ENCODE measurements around the gene AEBP1.

The AEBP1 gene

DNA sequence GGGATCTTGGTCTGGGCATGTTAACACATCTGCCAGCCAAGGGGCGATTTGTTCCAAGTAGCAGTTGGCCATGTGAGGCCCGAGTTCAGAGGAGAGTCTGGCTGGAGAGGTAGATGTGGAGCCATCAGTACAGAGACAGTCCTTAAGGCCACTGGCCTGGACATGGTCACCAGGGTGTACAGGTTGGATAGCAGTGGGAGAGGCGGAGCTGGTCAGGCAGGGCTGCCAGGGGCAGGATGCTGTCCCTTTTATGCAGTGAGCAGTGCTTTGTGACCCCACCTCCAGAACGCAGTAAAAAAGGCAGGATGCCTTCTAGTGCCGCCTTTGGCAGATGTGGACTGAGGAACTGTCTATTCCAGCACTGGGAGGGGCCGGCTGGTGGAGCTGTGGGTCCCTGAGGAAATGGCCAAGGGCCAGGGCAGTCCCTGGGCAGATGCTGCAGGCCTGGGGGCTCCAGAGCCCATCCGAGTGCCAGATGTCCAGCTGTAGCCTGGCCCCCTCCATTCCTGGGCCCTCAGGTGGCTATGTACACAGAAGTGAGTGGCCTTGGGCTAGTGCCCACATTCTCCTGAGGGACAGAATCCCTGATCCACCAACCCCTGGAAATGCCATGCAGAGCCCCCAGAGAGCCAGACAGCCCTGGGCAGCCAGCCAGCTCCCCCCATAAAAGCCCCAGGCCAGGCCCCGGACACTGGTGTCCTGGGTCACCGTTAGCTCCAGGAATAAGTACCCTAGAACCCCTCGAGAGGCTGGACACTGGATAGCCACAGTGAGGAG lies 54.1 kb downstream of the AEBP1 start:
- Histone ChIP-seq H3K79me2 (ENCODE audit: insufficient read depth, low read length) (no peaks in the 10 kb centered on the region), H3K9me3 (ENCODE audit: insufficient read depth, low read length, severe bottlenecking) (no peaks in the 10 kb centered on the region), H3K4me1 (ENCODE audit: insufficient read depth, low read length) (no peaks in the 10 kb centered on the region), H3K27me3 (ENCODE audit: insufficient read depth, low read length, poor library complexity) (no peaks in the 10 kb centered on the region), H3K4me3 (ENCODE audit: low read depth in 1 of 2, low read length in 2 of 2) (no peak overlapping the region), H4K20me1 (ENCODE audit: insufficient read depth, low read length) (no peaks in the 10 kb centered on the region; the same call in 1 of the 2 replicates), H2AFZ (ENCODE audit: low read depth, low read length) (no peak overlapping the region), H3K9ac (ENCODE audit: low read depth, low read length) (no peak overlapping the region), H3K4me2 (ENCODE audit: insufficient read depth, low read length) (no peak overlapping the region), H3K36me3 (ENCODE audit: insufficient read depth, low read length) (no peaks in the 10 kb centered on the region), H3K27ac (ENCODE audit: low read length) (no peak overlapping the region)
- no peak for TF ChIP-seq EZH2 (IDR thresholded peaks at IDR 0.05; ENCODE audit: borderline replicate concordance, low read depth, low read length, severe bottlenecking)
- TF ChIP-seq, protein P1, sequence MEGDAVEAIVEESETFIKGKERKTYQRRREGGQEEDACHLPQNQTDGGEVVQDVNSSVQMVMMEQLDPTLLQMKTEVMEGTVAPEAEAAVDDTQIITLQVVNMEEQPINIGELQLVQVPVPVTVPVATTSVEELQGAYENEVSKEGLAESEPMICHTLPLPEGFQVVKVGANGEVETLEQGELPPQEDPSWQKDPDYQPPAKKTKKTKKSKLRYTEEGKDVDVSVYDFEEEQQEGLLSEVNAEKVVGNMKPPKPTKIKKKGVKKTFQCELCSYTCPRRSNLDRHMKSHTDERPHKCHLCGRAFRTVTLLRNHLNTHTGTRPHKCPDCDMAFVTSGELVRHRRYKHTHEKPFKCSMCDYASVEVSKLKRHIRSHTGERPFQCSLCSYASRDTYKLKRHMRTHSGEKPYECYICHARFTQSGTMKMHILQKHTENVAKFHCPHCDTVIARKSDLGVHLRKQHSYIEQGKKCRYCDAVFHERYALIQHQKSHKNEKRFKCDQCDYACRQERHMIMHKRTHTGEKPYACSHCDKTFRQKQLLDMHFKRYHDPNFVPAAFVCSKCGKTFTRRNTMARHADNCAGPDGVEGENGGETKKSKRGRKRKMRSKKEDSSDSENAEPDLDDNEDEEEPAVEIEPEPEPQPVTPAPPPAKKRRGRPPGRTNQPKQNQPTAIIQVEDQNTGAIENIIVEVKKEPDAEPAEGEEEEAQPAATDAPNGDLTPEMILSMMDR (IDR thresholded peaks at IDR 0.05; ENCODE audit: borderline replicate concordance, extremely low read depth, low read length, poor library complexity, severe bottlenecking) = no peak
- ATAC-seq (ENCODE audit: insufficient read depth, low read depth) (no peak), DNase-seq (no peak)

DNA sequence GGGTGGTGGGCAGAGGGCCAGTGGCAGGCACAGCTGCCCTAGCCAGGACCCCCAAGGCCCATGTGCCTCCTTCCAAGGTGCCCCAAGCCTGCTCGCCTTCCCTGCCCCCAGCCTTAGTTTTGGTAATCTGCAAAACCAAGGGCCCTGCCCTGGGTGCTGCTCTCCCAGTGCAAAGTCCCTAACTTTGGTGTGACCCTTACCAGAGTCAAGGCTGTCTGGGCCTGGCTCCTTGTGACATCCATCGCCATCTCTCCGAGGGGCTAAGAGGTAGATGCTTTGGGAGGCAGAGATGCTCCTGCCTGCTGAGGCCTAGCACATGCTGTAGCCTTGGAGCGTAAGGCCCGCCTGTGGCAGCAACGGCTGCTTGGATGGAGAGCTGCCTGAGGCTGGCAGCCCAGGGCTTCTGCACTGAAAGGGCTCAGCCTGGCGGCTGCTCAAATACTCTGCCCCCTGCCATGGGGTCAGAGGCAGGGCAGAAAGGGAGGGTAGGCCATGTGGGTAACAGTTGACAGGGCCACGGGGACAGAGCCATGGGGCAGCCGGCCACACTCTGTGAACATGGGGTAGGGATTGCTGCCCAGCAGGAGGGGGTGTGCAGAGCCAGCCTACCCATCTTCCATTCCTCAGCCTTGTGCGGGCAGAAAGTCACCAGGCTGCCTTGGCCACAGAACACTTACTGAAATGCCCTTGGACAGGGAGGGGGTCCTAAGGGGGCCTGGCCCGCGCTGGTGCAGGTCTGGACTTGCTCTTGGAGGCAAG lies 54.9 kb downstream of the AEBP1 start:
- no peak for TF ChIP-seq EZH2 (IDR thresholded peaks at IDR 0.05; ENCODE audit: borderline replicate concordance, low read depth, low read length, severe bottlenecking)
- TF ChIP-seq, protein P1 (IDR thresholded peaks at IDR 0.05; ENCODE audit: borderline replicate concordance, extremely low read depth, low read length, poor library complexity, severe bottlenecking) = no peak
- no peak for ATAC-seq (ENCODE audit: insufficient read depth, low read depth)
- Histone ChIP-seq H2AFZ (ENCODE audit: low read depth, low read length) (no peak overlapping the region), H3K4me1 (ENCODE audit: insufficient read depth, low read length) (no peaks in the 10 kb centered on the region), H3K27ac (ENCODE audit: low read length) (no peak overlapping the region), H3K4me3 (ENCODE audit: low read depth in 1 of 2, low read length in 2 of 2) (no peak overlapping the region), H3K79me2 (ENCODE audit: insufficient read depth, low read length) (no peaks in the 10 kb centered on the region), H3K9ac (ENCODE audit: low read depth, low read length) (no peak overlapping the region), H3K36me3 (ENCODE audit: insufficient read depth, low read length) (no peaks in the 10 kb centered on the region), H3K4me2 (ENCODE audit: insufficient read depth, low read length) (no peak overlapping the region), H4K20me1 (ENCODE audit: insufficient read depth, low read length) (no peaks in the 10 kb centered on the region; the same call in 1 of the 2 replicates), H3K9me3 (ENCODE audit: insufficient read depth, low read length, severe bottlenecking) (no peaks in the 10 kb centered on the region), H3K27me3 (ENCODE audit: insufficient read depth, low read length, poor library complexity) (no peaks in the 10 kb centered on the region)
- no peak for DNase-seq

- no peak for DNase-seq
- no peak overlapping the region for H3K4me3 ChIP-seq (ENCODE audit: low read depth in 1 of 2, low read length in 2 of 2)
- no peaks in the 10 kb centered on the region; the same call in 1 of the 2 replicates for H4K20me1 ChIP-seq (ENCODE audit: insufficient read depth, low read length)
- no peaks in the 10 kb centered on the region for H3K9me3 ChIP-seq (ENCODE audit: insufficient read depth, low read length, severe bottlenecking)
- H3K4me2 ChIP-seq (ENCODE audit: insufficient read depth, low read length) = no peak overlapping the region
- TF ChIP-seq, protein P1 (IDR thresholded peaks at IDR 0.05; ENCODE audit: borderline replicate concordance, extremely low read depth, low read length, poor library complexity, severe bottlenecking) = no peak
- TF ChIP-seq EZH2 (IDR thresholded peaks at IDR 0.05; ENCODE audit: borderline replicate concordance, low read depth, low read length, severe bottlenecking) = no peak
- H3K9ac ChIP-seq (ENCODE audit: low read depth, low read length) = no peak overlapping the region
- no peaks in the 10 kb centered on the region for H3K36me3 ChIP-seq (ENCODE audit: insufficient read depth, low read length)
- H2AFZ ChIP-seq (ENCODE audit: low read depth, low read length) = no peak overlapping the region
- H3K79me2 ChIP-seq (ENCODE audit: insufficient read depth, low read length) = no peaks in the 10 kb centered on the region
- no peak for ATAC-seq (ENCODE audit: insufficient read depth, low read depth)
- H3K4me1 ChIP-seq (ENCODE audit: insufficient read depth, low read length) = no peaks in the 10 kb centered on the region
- H3K27ac ChIP-seq (ENCODE audit: low read length) = no peak overlapping the region
- H3K27me3 ChIP-seq (ENCODE audit: insufficient read depth, low read length, poor library complexity) = no peaks in the 10 kb centered on the region
These were observed 55.9 kb downstream of the AEBP1 start for GRCh38 chr7:44159824-44160630.

Data from DND-41 (cell line).